Ureter (tissue), 1 donor: ENCODE data around the gene AMER2. TPM values are rescaled to one million over a fixed set of nuclear protein-coding genes. Genes with fewer than 3 reads are reported as not detected.

ENCODE experiments used
- total RNA-seq: library from RNA; stranded (reverse); gene quantifications from one replicate; pipeline ENCODE4 v1.2.4, GENCODE V29; 2023
- donor health status: DM: yes; HTN: yes; CAD: no.

The AMER2 gene
- total RNA-seq, 1 donor from 2014 or later: not detected

Other genes with a start within 250 kb of the AMER2 start
- 0.29 TPM for gene PABPC3, start 76.2 kb downstream of the AMER2 start, total RNA-seq
- gene MTMR6, start 115.2 kb upstream of the AMER2 start, total RNA-seq: 18.4 TPM
- gene NUP58, start 129.3 kb upstream of the AMER2 start, total RNA-seq: 48.8 TPM
- 0.13 TPM for gene ATP8A2, start 199.7 kb upstream of the AMER2 start, total RNA-seq